Tongue (tissue), 2 donors: Measurements from ENCODE around the gene IL13. TPM values are rescaled to one million over a fixed set of nuclear protein-coding genes. Genes with fewer than 3 reads are reported as not detected.
A peak's percentile ranks its signal among the peaks of the same experiment; 100 is the strongest.
"Not testable (repeated sequence)": the region's sequence is repeated elsewhere in the genome, so short reads cannot be mapped to it uniquely, and the experiment has no call there.

Experiments used
- DNase-seq: peaks from one replicate; pipeline ENCODE4 v3.0.0-alpha.2; 2015
- total RNA-seq: library from RNA; depleted of rRNA; stranded (reverse); fragments of >200 nt; gene quantifications from one replicate; pipeline ENCODE4 v1.2.3, GENCODE V29; 2014

The IL13 gene
- total RNA-seq: not detected

DNA sequence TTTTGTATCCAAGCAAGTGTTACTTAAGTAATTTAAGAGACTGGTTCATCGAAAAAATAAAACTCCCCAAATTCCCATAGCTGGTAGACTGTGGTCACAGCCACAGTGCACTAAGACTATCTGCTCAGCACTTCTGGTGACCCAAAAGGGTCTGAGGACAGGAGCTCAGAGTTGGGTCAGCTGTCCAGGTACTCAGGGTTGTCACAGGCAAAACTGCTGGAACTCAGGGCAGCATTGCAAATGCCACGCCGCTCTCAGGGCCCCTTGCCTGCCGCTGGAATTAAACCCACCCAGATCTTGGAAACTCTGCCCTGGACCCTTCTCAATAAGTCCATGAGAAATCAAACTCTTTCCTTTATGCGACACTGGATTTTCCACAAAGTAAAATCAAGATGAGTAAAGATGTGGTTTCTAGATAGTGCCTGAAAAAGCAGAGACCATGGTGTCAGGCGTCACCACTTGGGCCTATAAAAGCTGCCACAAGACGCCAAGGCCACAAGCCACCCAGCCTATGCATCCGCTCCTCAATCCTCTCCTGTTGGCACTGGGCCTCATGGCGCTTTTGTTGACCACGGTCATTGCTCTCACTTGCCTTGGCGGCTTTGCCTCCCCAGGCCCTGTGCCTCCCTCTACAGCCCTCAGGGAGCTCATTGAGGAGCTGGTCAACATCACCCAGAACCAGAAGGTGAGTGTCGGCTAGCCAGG, at the start of gene IL13:
Gene IL13, plus strand, starts transcription at position 498 of the 705 bp plus-strand sequence. Its CDS starts 14 bp downstream, at position 512.
- DNase-seq: no peak

DNA sequence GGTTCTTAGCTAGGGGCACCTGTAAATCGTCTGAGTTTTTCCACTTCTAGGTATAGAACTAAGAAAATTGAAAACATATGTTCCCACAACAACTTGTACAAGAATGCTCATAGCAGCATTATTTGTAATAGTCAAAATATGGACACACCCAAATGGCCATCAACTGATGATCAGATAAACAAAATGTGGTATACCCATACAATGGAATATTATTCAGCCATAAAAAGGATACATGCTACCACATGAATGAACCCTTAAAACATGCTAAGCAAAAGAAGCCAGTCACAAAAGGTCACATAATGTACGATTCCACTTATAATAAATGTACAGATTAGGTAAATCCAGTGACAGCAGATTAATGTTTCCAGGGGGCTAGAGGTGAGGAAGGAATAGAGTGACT, 46.0 kb upstream of the IL13 start:
- no peak for DNase-seq

DNA sequence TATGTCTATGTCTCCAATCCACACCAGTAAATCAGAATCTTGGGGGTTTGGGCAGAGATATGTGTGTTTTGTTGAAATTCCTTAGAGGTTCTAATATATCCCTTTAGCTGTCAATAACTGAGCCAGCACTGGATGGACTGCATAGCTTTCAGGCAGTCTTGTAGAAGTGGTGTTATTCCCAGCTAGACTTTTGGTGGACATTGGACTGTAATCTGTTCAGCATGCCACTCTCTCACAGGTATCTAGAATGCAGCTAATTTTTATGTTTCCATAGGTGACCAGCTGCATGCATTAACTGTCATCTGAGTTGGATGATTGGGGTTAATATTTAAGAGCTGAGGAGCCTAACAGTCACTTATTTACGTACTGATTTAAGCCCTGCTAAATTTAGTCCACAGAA, 45.1 kb upstream of the IL13 start:
- DNase-seq: no peak

DNA sequence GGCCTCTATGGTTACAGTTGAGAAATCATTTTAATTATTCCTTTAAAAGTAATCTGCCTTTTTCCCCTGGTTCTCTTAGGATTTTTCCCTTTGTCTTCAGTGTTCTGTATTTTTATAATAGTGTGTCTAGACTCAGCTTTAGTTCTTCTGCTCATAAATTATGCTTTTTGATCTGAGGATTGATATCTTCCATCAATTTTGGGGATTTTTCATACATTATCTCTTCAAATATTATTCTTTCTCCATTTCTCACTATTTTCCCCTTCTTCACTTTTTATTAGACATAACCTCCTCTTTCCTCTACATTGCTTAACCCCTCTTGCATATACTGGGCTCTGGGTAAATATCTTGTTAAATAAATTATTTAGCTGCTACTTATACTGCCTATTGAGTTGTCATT, 36.3 kb upstream of the IL13 start:
- DNase-seq: no peak

DNA sequence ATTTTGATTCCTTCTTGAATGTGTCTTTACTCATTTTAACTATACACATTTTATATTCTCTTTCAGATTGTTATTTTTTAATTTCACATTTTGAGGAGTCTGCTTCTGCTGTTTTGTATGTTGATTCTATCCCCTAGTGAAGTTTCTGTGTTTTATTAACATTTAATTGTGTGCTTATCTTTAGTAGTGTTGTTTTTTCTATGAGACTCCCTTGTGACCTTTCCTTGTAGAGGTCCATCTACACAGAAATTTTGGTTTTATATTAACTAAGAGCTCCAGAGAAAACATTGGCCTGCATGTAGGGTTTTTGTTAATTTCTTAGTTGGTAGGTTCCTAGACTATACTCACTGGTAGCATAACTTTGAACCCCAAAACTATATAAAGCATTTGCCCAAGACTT, 35.4 kb upstream of the IL13 start:
- no peak for DNase-seq

DNA sequence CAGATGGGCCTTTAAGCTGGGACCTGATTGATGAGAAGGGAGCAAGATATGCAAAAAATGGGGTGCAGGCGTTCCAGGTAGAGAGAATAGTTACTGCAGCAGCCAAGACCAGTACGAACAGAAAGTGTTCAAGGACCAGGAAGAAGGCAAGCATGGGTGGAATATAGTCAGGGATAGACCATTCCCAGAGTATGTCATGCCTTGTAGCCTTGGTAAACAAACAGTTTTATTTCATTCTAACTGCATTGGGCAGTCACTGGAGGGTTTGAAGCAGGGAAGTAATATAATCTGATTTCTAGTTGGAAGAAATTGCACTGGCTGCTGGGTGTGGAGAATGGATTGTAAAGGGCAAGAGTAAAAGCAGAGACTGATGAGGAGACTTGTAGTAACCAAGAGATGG, 30.5 kb upstream of the IL13 start:
- DNase-seq: no peak

DNA sequence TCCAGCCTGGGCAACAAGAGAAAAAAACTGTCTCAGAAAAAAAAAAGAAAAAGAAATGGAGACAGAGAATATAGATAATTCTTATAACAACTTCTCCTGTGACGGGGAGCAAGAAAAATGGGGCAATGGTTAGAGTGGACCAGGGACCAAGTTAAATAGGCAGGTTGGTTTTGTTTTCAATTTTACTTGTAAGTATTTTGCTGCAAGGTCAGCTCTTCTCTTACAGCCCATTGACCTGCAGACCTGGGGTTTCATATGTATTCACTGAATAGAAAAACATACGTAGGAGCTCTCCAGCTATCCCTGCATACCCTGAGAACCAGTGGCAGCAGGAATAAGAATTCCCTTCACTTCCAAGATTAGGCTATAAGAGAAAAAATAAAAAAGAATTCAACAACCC, 29.2 kb upstream of the IL13 start:
- DNase-seq: no peak

DNA sequence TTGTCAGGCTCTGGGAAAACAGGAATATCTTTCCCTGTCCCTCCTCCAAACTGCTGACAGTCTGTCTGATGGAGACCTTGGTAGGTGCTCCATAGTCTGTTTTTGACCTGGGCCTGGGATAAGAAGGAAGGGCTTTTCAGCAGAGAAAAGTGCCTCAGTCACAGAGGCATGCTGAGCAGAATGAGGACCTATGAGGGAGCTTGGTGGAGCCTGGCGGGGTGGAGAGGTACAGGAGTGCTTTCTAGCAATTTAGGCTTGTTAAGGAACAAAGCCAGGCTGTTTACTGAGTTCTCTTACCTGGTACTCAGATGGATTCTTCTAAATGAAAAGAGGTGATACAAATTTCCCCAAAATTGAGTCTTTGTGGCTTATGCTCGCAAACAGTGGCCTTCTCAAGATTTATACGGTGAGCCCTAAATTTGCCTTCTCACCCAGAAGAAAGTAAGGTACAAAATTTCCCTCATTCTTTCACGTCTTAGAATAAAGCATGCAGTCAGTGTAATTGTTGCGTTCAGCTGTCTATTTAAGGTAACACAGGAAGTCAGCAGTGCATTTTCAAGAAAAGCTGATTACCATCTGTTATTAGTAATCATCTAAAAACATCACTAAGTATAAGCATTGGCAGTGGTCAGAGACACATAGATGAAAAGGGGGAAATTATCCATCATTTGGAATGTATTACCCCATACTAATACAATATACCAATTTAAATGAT, 28.6 kb upstream of the IL13 start:
- DNase-seq: no peak

DNA sequence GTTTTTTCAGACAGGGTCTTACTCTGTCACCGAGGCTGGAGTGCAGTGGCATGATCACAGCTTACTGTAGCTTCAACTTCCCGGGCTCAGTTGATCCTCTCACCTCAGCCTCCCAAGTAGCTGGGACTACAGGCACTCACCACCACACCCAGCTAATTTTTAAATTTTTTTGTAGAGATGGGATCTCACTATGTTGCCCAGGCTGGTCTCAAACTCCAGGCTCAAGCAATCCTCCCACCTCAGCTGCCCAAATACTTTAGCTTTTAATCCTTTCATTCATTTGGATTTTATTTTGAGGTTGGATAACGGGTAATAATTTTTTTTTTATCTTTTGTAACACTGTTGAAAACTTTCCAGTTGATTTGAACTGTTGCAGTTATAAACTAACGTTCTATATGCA, 24.4 kb upstream of the IL13 start:
- not testable (repeated sequence) for DNase-seq

DNA sequence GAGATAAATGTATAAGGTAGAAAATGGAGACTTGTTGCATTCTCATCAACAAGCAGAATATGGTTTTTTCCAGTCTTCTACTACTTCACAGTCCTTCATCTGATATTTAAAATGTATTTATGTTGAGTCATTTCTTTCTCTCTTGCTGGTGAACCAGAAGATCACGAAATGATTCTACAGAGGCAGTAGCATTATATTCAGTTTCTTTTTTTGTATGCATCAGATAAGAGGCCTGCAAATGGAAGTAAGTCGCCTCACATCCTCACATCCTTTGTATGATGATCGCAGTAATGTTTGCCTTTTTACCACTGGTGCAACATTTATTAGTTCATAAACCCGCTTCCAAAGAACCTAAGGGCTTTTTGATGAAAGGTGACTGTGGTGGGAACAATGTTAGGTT, 22.1 kb upstream of the IL13 start:
- DNase-seq: no peak

DNA sequence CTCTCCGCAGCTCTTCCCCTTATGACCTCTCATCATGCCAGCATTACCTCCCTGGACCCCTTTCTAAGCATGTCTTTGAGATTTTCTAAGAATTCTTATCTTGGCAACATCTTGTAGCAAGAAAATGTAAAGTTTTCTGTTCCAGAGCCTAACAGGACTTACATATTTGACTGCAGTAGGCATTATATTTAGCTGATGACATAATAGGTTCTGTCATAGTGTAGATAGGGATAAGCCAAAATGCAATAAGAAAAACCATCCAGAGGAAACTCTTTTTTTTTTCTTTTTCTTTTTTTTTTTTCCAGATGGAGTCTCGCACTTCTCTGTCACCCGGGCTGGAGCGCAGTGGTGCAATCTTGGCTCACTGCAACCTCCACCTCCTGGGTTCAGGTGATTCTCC, 20.7 kb upstream of the IL13 start:
- DNase-seq: no peak

DNA sequence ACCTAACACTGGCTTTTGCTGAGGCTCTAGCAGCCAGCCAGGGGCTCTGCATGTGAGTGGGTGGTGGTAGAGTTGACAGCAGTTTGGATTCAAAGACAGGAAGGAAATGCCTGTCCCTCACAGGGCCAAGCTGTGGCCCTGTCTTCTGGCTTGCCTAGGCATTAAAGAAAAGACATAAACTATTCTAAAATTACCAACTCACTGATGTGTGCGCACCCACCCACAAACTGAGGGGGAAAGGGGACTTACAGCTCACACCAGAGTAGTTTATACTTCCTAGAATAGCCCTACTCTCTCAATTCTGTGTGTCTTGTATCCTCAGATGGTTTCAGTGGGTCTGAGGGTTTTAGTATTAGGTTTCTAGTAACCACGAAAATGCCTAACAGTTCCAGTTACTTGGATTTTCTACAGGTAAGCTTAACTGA, 18.3 kb upstream of the IL13 start:
- DNase-seq: no peak

DNA sequence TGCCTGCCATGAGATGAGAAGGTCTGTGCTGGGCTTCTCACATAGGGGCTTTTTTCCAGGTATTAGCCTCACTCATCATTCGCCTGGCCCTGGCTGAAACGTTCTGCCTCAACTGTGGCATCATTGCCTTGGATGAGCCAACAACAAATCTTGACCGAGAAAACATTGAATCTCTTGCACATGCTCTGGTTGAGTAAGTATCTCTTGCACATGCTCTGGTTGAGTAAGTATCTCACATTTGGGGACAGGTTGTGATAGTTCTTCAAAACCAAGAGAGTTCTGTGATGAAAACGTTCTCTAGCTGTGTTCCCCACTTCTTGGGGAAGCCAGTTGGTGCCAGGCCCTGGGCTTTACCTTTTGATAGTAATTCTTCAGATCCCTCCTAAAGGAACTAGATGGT, 17.4 kb upstream of the IL13 start:
- DNase-seq: no peak

DNA sequence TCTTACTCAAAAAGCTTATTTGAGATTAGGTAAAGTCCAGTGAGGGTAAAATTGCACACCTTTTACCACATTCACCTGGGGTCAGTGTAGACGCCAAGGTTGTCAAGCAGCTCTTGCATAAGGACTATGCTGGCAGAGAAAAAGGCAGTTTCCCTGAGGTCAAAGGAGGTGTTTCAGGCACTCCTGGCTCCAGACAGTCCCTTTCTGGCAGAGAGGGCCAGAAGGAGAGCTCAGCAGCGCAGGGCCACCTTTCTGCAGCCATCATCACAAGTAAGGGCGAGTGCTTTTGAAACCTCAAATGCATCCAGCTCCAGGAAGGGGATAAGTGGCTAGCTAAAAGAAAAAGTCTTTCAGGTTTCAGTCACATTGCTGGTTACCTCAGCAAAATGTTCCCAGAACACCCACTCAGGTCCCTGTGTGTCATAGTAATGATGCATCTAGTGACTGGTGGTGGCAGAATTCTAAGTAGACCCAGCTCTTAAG, 16.7 kb upstream of the IL13 start:
- DNase-seq: no peak

DNA sequence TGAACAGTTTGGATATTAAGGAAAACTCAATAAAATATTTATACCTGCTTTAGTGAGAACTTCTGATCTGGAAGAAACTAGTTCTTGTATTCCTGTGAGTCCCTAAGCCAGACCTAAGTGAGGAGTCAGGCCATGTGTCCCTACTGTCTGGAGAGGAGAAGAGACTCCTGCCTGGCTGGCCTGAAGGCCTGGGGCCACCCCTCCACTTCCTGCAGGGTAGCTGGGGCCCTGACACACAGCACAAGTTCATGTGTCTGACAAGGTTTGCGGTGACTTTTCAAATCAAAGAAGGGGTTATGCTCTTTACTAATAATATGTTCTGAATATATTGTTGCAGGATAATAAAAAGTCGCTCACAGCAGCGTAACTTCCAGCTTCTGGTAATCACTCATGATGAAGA, 16.1 kb upstream of the IL13 start:
- no peak for DNase-seq

DNA sequence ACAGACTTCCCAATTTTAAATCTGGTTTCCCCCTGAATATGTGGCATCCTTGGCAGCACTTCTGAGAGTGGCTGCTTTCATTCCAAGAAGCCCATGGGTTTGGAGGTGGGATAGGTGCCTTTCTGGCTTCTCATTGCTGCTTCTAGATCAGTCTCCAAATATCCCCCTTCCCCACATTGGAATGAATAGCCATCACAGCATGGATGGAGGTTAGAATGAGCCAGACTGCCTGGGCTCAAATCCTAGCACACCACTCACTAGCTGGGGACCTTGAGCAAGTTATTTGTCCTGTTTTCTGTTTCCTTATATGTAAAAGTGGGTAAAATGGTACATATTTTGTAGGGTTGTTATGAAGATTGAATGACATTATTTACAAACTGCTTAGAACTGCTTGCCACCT, 13.8 kb upstream of the IL13 start:
- DNase-seq: no peak

DNA sequence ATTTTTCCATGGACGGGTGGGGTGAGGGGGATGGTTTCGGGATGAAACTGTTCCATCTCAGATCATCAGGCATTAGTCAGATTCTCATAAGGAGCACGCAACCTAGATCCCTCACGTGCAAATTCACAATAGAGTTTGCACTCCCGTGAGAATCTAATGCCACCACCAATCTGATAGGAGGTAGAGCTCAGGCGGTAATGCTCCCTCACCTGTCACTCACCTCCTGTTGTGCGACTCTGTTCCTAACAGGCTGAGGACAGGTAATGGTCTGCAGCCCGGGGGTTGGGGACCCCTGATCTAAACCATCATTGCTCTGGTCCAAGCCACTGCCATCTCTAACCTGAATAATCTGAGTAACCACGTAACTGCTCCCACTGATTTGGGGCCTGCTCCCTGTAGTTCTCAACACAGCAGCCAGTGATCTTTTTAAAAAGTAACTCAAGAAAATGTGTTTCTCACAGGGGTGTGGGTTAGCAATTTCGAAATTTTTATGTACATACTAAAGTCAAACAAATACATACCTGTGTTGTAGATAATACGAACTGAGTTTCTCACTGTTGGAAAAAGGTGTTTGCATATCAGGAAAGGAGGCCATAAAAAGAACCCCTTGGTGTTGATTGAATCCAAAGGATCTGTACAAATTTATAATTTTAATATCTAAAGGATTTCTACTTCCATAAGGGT, 11.2 kb upstream of the IL13 start:
- DNase-seq: no peak

DNA sequence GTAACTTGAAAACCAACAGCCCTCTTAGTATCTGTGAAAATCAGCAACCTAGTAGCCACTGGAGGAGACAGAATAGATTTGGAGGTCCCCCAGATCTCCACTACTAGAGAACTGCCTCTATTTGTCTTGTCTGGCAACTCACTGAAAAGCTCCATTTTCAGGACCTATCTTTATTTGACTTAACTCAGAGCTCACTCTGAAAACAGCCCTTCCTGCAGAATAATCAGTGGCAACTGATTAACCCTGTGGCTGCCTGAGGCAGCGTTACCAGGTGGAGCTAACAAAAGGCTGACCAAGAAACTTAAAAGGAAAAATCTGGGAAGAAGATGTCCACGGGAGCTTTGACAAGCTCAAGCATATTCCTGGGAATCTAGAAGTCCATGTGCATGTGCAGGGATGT, 10.5 kb upstream of the IL13 start:
- DNase-seq: no peak

DNA sequence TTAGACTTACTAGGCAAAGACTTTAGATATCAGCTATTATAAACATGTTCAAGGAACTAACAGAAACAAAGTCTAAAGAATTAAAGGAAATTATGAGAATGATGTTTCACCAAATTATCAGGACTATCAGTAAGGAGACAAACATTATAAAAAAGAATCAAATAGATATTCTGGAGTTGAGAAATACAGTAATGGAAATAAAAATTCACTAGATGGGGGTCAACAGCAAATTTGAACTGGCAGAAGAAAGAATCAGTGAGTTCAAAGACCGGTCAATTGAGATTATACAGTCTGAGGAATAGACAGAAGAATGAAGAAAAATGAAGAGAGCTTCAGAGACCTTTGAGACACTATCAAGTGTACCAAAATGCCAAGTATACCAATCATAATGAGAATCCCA, 9.6 kb upstream of the IL13 start:
- DNase-seq: no peak

DNA sequence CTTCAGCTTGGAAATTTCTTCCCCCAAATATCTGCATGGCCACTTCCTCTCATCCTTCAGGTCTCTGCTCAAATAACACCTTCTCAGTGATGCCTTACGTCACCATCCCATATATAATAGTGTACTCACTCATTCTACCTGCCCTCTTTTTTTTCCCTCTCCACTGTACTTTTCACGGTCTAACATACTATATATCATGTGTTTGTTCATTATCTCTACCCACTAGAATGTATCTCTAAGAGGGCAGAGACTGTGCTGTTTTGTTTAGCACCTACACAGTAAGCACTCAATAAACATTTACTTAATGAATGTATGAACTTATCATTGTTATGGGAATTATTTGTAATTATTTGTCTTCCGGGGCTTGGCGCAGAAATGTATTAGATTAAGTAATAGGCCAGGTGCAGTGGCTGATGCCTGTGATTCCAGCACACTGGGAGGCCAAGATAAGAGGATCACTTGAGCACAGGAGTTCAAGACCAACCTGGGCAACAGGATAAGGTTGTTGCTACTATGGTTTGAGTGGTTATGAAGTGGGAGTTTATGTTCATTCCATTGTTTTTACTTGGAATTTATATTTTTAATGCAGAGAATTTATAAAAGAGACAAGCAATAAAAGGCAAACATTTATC, 6.0 kb upstream of the IL13 start:
- no peak for DNase-seq

DNA sequence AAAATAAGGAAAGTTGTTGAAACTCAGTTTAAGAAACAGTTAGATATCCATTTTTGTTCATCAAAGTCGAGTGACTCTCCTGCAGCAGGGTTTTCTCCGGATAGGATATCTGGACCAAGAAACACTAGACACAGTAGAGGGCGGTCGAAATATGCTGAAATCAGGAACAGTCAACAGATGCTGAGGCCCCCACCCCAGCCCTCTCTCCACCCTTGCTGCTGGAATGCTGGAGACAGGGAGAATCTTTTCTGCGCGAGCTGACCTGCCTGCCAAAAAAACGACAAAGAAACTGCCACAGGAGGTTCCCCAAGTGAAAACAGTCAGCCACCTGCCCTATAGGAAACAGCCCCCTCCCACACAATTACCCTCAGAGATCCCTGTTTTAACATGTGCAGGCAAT, 4.3 kb upstream of the IL13 start:
- peak; percentile 39 for DNase-seq

DNA sequence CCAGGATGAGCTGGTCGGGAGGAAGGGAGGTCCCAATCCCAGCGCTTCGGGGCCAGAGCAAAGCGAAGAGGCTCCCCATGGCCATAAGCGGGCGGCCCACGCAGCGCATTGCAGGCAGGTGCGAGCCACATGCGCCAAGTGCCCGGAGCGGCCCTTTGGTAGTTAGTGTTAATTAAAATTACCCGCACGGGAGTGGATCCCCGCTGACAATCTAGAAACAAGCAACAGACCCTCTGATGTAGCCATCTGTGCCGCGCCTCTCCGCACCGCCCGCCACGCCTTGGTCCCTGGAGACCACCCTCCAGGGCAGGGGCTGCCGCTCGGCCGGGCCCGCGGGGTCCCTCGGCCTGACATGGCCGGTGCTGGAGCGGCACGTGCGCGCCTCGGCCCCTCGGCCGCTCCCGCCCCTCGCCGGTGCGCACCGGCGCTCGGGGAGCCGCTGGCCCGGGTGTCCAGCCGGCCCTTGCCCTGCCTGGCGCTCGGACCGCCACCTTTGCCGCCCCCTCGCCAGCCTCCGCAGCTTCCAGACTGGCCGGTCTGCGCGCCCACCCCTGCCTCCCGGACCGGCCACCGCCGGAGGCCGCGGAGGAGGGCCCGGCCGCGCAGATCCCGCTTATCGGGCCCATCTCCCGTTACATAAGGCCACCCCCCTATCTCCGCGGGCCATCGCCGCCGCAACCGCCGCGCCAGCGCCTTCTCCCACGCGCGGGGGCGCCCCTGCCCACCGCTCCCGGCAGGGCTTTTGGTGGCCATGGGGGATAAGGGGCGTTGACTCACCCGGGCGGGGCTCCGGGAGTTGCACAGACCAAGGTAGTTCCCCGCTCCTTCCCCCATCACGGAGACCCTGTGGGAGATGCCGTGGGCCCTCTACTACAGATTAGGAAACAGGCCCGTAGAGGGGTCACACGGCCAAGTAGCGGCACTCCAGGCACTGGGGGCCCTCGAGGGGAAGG, 1.9 kb upstream of the IL13 start:
- DNase-seq: peak; percentile 29
